K562 (cell line): ENCODE results near the gene PELI3. TPM values are rescaled to one million over a fixed set of nuclear protein-coding genes. Genes with fewer than 3 reads are reported as not detected.

Experiments used
- ATAC-seq: fragments of 200-7000 bp; cut with Tn5 transposase; 3 replicates; pipeline ENCODE4 v1.9.1; 2020; ENCODE audit warnings: moderate library complexity
- BruUV-seq: library from RNA; stranded (reverse); fragments of 400-500 nt; replicated peaks from 2 replicates; lab custom pipeline; 2021; lab: Mats Ljungman, UMichigan
- CTCF ChIA-PET: fragments of 300-600 bp; formaldehyde crosslinking; extraction: SDS; loops from one replicate; lab custom pipeline; 2021; ENCODE audit warnings: low intra/inter-chr PET ratio; lab: Yijun Ruan, JAX
- POLR2A ChIA-PET: fragments of 300-600, 350-650 bp; sonication (Branson Sonifier 250); formaldehyde crosslinking; extraction: SDS; loops from one replicate; lab custom pipeline; 2021; ENCODE audit warnings: antibody characterized with exemption, inconsistent platforms; lab: Yijun Ruan, JAX
- DNase-seq, 4 experiments: peaks; one replicate each; pipeline versions ENCODE4 v3.0.0 to v3.0.0-alpha.2; 2011 to 2018; ENCODE audit warnings: low spot score in 3 of 4, mixed read lengths in 3 of 4; ENCODE audit errors: extremely low read depth in 1 of 4
- FAIRE-seq: peaks from 2 replicates; lab custom pipeline; 2011; peaks lifted over from hg19 to GRCh38; lab: Jason Lieb, UNC
- H2AFZ ChIP-seq: 2 replicates; pipeline ENCODE4 v1.6.0; 2011; ENCODE audit warnings: low read depth, low read length, control low read depth, inconsistent platforms
- H3K27ac ChIP-seq: fragments of 200-600 bp; 3 replicates; pipeline ENCODE4 v1.8.0; 2011; ENCODE audit warnings: low read depth, mild to moderate bottlenecking, control low read depth, inconsistent platforms, low read length, moderate library complexity, mixed read lengths; ENCODE audit errors: extremely low read depth
- H3K27me3 ChIP-seq, 2 experiments: fragments of 300-600 bp in 1 of 2; 2 replicates in 1 of 2; 3 replicates in 1 of 2; pipeline versions ENCODE4 v1.6.0 to v1.8.0; 2011; ENCODE audit warnings: inconsistent platforms in 2 of 2, low read length in 2 of 2, mild to moderate bottlenecking in 1 of 2, mixed read lengths in 1 of 2, moderate library complexity in 1 of 2; ENCODE audit not compliant: control insufficient read depth in 2 of 2, insufficient read depth in 2 of 2
- H3K36me3 ChIP-seq: fragments of 300-600 bp; 3 replicates; pipeline ENCODE4 v1.8.0; 2011; ENCODE audit warnings: mild to moderate bottlenecking, low read length, inconsistent platforms; ENCODE audit not compliant: control insufficient read depth, insufficient read depth
- H3K4me1 ChIP-seq, 2 experiments: fragments of 200-600 bp in 1 of 2; replicated peaks in 1 of 2; 2 replicates in 1 of 2; 3 replicates in 1 of 2; pipeline versions ENCODE4 v1.5.1 to v1.8.0; 2011; ENCODE audit warnings: inconsistent platforms in 2 of 2, low read length in 2 of 2, mild to moderate bottlenecking in 1 of 2, mixed read lengths in 1 of 2, moderate library complexity in 1 of 2; ENCODE audit not compliant: control insufficient read depth in 2 of 2, insufficient read depth in 2 of 2
- H3K4me2 ChIP-seq: 2 replicates; pipeline ENCODE4 v1.6.1; 2011; ENCODE audit warnings: low read length, control low read depth, inconsistent platforms, mixed read lengths; ENCODE audit not compliant: insufficient read depth
- H3K4me3 ChIP-seq: fragments of 200-600 bp; sonication (generic), shearing (Covaris generic); 2 replicates; pipeline ENCODE4 v1.5.1; 2016; ENCODE audit warnings: control low read depth, inconsistent platforms
- H3K79me2 ChIP-seq: fragments of 200-600 bp; 3 replicates; pipeline ENCODE4 v1.8.0; 2011; ENCODE audit warnings: low read length, inconsistent platforms; ENCODE audit not compliant: control insufficient read depth, insufficient read depth
- H3K9ac ChIP-seq, 2 experiments: 2 replicates each; pipeline versions ENCODE4 v1.6.0 to v1.6.1; 2011; ENCODE audit warnings: low read depth in 2 of 2, low read length in 2 of 2, control low read depth in 1 of 2, inconsistent platforms in 1 of 2, mild to moderate bottlenecking in 1 of 2, mixed read lengths in 1 of 2; ENCODE audit not compliant: insufficient read depth in 1 of 2
- H3K9me1 ChIP-seq: one replicate; pipeline ENCODE4 v1.6.0; 2011; ENCODE audit warnings: inconsistent platforms, mild to moderate bottlenecking, low read length, moderate library complexity; ENCODE audit not compliant: control insufficient read depth, insufficient read depth
- H3K9me3 ChIP-seq: replicated peaks from 2 replicates; pipeline ENCODE4 v1.5.1; 2011; ENCODE audit warnings: low read depth, low read length, inconsistent platforms; ENCODE audit not compliant: control insufficient read depth, insufficient read depth
- H4K20me1 ChIP-seq: replicated peaks from 2 replicates; pipeline ENCODE4 v1.6.1; 2011; ENCODE audit warnings: low read length, inconsistent platforms, mixed read lengths; ENCODE audit not compliant: control insufficient read depth, insufficient read depth
- CBFA2T3 ChIP-seq: fragments of 450-650 bp; IDR thresholded peaks from 2 replicates; pipeline ENCODE4 v1.6.1; 2017
- CBFB ChIP-seq: sonication (generic); formaldehyde crosslinking; IDR thresholded peaks from 2 replicates; pipeline ENCODE4 v1.4.0; 2020; ENCODE audit warnings: mild to moderate bottlenecking, missing genetic modification reagents
- CHD2 ChIP-seq: IDR thresholded peaks from 2 replicates; pipeline ENCODE4 v1.6.1; 2011; ENCODE audit warnings: low read depth, low read length
- GATA2 ChIP-seq: sonication (generic); formaldehyde crosslinking; IDR thresholded peaks from 2 replicates; pipeline ENCODE4 v1.4.0; 2020; ENCODE audit warnings: mild to moderate bottlenecking, missing genetic modification reagents
- GTF2A2 ChIP-seq: IDR thresholded peaks from 2 replicates; pipeline ENCODE4 v1.6.1; 2016; ENCODE audit warnings: mild to moderate bottlenecking, missing genetic modification characterization, missing compliant biosample characterization
- HEY1 ChIP-seq: fragments of 250-450 bp; sonication (Bioruptor Pico); IDR thresholded peaks from 2 replicates; pipeline ENCODE4 v1.5.0; 2020; ENCODE audit warnings: mild to moderate bottlenecking, moderate library complexity, borderline replicate concordance
- HOMEZ ChIP-seq: fragments of 250-450 bp; sonication (Bioruptor Pico); IDR thresholded peaks from 2 replicates; pipeline ENCODE4 v1.4.0; 2020; ENCODE audit warnings: mild to moderate bottlenecking, moderate library complexity
- NFIX ChIP-seq: fragments of 250-450 bp; sonication (Bioruptor Pico); IDR thresholded peaks from 2 replicates; pipeline ENCODE4 v1.4.0; 2020; ENCODE audit warnings: low read depth, mild to moderate bottlenecking, moderate library complexity
- PHTF2 ChIP-seq: fragments of 250-450 bp; sonication (Bioruptor Pico); IDR thresholded peaks from 2 replicates; pipeline ENCODE4 v1.5.0; 2021; ENCODE audit warnings: mild to moderate bottlenecking
- POLR2AphosphoS2 ChIP-seq: IDR thresholded peaks from 2 replicates; pipeline ENCODE4 v1.6.1; 2012; ENCODE audit warnings: low read length, improper control_type of control experiment
- TAF7 ChIP-seq: fragments of 450-650 bp; IDR thresholded peaks from 2 replicates; pipeline ENCODE4 v1.6.1; 2016; ENCODE audit warnings: missing genetic modification characterization, missing compliant biosample characterization
- ZFP36 ChIP-seq: fragments of 150-350 bp; IDR thresholded peaks from 2 replicates; pipeline ENCODE4 v1.6.1; 2018; ENCODE audit warnings: low read length, low read depth; ENCODE audit not compliant: partially characterized antibody
- ZNF140 ChIP-seq: fragments of 250-450 bp; sonication (Bioruptor Pico); IDR thresholded peaks from 2 replicates; pipeline ENCODE4 v1.8.0; 2021; ENCODE audit warnings: moderate library complexity, mild to moderate bottlenecking, inconsistent platforms
- ZNF197 ChIP-seq: fragments of 200-800 bp; sonication (Bioruptor generic); IDR thresholded peaks from 2 replicates; pipeline ENCODE4 v1.6.1; 2016; ENCODE audit warnings: low read depth, missing genetic modification characterization, missing compliant biosample characterization
- ZNF232 ChIP-seq: sonication (generic); formaldehyde crosslinking; IDR thresholded peaks from 2 replicates; pipeline ENCODE4 v1.8.0; 2022; ENCODE audit warnings: mild to moderate bottlenecking, missing genetic modification reagents
- ZNF764 ChIP-seq: fragments of 250-450 bp; sonication (Bioruptor Pico); IDR thresholded peaks from 2 replicates; pipeline ENCODE4 v1.4.0; 2020; ENCODE audit warnings: low read depth, mild to moderate bottlenecking, moderate library complexity
- ZSCAN29 ChIP-seq: fragments of 450-650 bp; IDR thresholded peaks from 2 replicates; pipeline ENCODE4 v1.6.1; 2017
- WGBS: fragments of 100-300 bp; shearing (Covaris generic); methylation state at CpG from one replicate; pipeline ENCODE4 v1.1.6; 2016; ENCODE audit warnings: low coverage, mixed read lengths; ENCODE audit not compliant: insufficient coverage; ENCODE audit errors: missing lambda C conversion rate; 5-methylcytosine and 5-hydroxymethylcytosine counted together
- in situ Hi-C: fragments of 300-500 bp; cut with MboI; formaldehyde crosslinking; loops from 4 replicates; pipeline ENCODE4 v1.15.0; 2018; ENCODE audit warnings: inconsistent platforms, mixed read lengths
- intact Hi-C: fragments of 100-400 bp; cut with micrococcal nuclease; formaldehyde crosslinking; loops from 2 replicates; pipeline ENCODE4 v1.14.2; 2022
- polyA plus RNA-seq, 8 experiments: library from polyadenylated mRNA; depleted of rRNA in 4 of 8; stranded (reverse) in 5 of 8; unstranded in 3 of 8; fragments of >200 nt; fragmentation: Nextera tagmentation in 2 of 8; fragmentation: Illumina TruSeq in 1 of 8; extraction: Ambion mirVana in 2 of 8; extraction: Trizol in 1 of 8; gene quantifications; 2 replicates each; pipeline versions ENCODE4 v1.2.1 to v1.2.3, GENCODE V29; 2011 to 2014; ENCODE audit warnings: inconsistent platforms in 1 of 8, missing spikeins in 1 of 8
- total RNA-seq, 7 experiments: library from RNA; depleted of rRNA in 6 of 7; stranded (reverse); fragments of >200 nt in 6 of 7; fragmentation: Illumina TruSeq in 2 of 7; extraction: Trizol in 2 of 7; gene quantifications; 2 replicates each; pipeline versions ENCODE4 v1.2.1 to v1.2.3, GENCODE V29; 2011 to 2021; ENCODE audit warnings: low replicate concordance in 1 of 7
- TF ChIP-seq, protein P1 (sequence below): sonication (generic); formaldehyde crosslinking; IDR thresholded peaks from 2 replicates; pipeline ENCODE4 v1.8.1; 2022; ENCODE audit warnings: missing genetic modification reagents
- TF ChIP-seq, protein P2 (sequence below): fragments of 450-650 bp; IDR thresholded peaks from one replicate; pipeline ENCODE4 v1.6.1; 2018; ENCODE audit warnings: mild to moderate bottlenecking, moderate library complexity; ENCODE audit not compliant: partially characterized antibody

Gene PELI3
- total and polyA plus RNA-seq, 9 of the 15 experiments (the other 6 are each of a cell fraction or from before 2014, with no cell fraction given), result 0.17 to 4.2 (median 1.9) TPM

DNA sequence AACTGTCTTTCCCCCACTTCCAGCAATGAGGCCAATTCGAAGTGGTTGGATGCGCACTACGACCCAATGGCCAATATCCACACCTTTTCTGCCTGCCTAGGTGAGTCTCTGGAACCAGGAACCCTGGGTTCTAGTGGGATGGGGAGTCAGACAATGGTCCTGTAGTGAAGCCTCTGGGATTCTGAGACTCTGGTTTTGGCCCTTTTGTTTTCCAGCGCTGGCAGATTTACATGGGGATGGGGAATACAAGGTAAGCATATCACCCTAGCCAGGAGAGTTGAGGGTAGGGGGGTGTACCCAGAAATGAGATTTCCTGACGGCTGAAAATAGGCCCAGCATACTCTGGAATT is 44.3 kb downstream of the PELI3 start:
- Histone ChIP-seq H4K20me1 (no peaks in the 10 kb centered on the region), H2AFZ (peak overlapping the region; percentile 99), H3K4me2 (peak overlapping the region; percentile 93), H3K9me1 (peaks cover 3% of the 10 kb centered on the region), H3K4me3 (peak overlapping the region; percentile 70), H3K36me3 (peaks cover 3% of the 10 kb centered on the region; the same call in 1 of the 3 replicates), H3K4me1 (peaks cover 3 to 9% of the 10 kb centered on the region in 2 experiments; a peak in 4 of 5 replicates), H3K27ac (peak overlapping the region; percentile 18; the same call in 2 of the 3 replicates), H3K79me2 (peaks cover 9% of the 10 kb centered on the region), H3K9me3 (no peaks in the 10 kb centered on the region), H3K27me3 (no peaks in the 10 kb centered on the region), H3K9ac (peak overlapping the region; percentile 66 to 88)
- ChIA-PET CTCF (interaction anchor here (0.8 kb wide), 1 partner anchor 103 kb away, joined by 3 read pairs; no protein-coding TSS in a partner anchor), POLR2A (interaction anchor here (0.6 to 2.2 kb wide), 4 partner anchors 30 to 371 kb away, joined by 3 to 10 read pairs (median 4); partner anchors contain the start of gene DPP3)
- no peak for DNase-seq
- in situ Hi-C loops (no loop called here), intact Hi-C loops (no loop called here)
- BruUV-seq, result TSS peak; percentile 83
- TF ChIP-seq PHTF2 (CRISPR knock-in tag) (no peak), ZNF197 (CRISPR knock-in tag) (no peak), TAF7 (tag) (no peak), ZSCAN29 (no peak), CBFA2T3 (no peak), POLR2AphosphoS2 (no peak), HEY1 (CRISPR knock-in tag) (no peak), GTF2A2 (tag) (no peak), CBFB (CRISPR knock-in tag) (no peak), GATA2 (CRISPR knock-in tag) (no peak), NFIX (CRISPR knock-in tag) (no peak), ZNF140 (CRISPR knock-in tag) (no peak), CHD2 (no peak), ZNF764 (CRISPR knock-in tag) (no peak), HOMEZ (CRISPR knock-in tag) (no peak), ZFP36 (no peak), ZNF232 (CRISPR knock-in tag) (no peak)
- TF ChIP-seq, protein P1, sequence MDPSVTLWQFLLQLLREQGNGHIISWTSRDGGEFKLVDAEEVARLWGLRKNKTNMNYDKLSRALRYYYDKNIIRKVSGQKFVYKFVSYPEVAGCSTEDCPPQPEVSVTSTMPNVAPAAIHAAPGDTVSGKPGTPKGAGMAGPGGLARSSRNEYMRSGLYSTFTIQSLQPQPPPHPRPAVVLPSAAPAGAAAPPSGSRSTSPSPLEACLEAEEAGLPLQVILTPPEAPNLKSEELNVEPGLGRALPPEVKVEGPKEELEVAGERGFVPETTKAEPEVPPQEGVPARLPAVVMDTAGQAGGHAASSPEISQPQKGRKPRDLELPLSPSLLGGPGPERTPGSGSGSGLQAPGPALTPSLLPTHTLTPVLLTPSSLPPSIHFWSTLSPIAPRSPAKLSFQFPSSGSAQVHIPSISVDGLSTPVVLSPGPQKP (CRISPR knock-in tag), result no peak
- TF ChIP-seq, protein P2, sequence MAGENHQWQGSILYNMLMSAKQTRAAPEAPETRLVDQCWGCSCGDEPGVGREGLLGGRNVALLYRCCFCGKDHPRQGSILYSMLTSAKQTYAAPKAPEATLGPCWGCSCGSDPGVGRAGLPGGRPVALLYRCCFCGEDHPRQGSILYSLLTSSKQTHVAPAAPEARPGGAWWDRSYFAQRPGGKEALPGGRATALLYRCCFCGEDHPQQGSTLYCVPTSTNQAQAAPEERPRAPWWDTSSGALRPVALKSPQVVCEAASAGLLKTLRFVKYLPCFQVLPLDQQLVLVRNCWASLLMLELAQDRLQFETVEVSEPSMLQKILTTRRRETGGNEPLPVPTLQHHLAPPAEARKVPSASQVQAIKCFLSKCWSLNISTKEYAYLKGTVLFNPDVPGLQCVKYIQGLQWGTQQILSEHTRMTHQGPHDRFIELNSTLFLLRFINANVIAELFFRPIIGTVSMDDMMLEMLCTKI, result no peak
- 14% methylated on average over 5 of the region's 5 CpGs for WGBS
- no peak; the same call in 2 of the 3 replicates for ATAC-seq
- FAIRE-seq, result no peak
